ENCODE measurements around the gene WDR82.

- TF ChIP-seq EZH2 (IDR thresholded peaks at IDR 0.05; ENCODE audit: borderline replicate concordance) (no peak), EZH2phosphoT487 (IDR thresholded peaks at IDR 0.05; ENCODE audit: low read depth, severe bottlenecking, unreplicated experiment) (no peak)
- TF ChIP-seq, protein P1, sequence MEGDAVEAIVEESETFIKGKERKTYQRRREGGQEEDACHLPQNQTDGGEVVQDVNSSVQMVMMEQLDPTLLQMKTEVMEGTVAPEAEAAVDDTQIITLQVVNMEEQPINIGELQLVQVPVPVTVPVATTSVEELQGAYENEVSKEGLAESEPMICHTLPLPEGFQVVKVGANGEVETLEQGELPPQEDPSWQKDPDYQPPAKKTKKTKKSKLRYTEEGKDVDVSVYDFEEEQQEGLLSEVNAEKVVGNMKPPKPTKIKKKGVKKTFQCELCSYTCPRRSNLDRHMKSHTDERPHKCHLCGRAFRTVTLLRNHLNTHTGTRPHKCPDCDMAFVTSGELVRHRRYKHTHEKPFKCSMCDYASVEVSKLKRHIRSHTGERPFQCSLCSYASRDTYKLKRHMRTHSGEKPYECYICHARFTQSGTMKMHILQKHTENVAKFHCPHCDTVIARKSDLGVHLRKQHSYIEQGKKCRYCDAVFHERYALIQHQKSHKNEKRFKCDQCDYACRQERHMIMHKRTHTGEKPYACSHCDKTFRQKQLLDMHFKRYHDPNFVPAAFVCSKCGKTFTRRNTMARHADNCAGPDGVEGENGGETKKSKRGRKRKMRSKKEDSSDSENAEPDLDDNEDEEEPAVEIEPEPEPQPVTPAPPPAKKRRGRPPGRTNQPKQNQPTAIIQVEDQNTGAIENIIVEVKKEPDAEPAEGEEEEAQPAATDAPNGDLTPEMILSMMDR (IDR thresholded peaks at IDR 0.05; ENCODE audit: poor library complexity) = no peak
Observed at GRCh38 chr3:52218937-52219650, 59.4 kb downstream of the WDR82 start.
